ENCODE results near the gene KRTAP10-3.

DNA sequence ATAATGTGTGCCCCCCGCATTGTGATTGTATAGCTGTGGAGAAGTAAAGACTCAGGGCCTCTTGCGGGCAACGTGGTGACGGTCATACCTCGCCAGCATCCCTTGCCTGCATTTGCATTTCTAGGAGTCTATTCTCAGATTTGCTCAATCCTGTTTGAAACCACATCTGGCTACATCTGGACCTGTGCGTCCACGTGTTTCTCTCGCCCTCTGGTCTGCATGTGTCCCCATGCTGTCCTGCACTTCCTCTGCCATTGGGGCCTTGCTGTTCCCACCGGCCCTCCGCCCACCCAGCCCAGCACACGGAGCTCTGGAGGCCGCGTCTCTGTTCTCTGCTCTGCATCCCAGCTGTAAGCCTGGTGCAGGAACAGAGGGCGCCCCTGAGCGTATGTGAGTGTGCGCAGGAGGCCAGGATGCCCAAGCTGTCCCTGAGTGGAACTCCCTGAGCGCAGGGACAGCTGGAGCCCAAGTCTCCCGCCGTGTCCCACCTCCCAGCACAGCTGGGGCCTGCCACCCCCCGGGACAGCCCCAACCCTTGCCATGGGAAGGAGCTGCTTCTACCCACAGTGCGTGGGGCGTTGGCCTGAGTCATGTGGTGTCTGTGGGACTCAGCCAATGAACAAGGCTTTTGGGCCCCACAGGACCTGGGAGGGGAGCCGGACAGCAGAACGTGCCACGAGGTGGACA, 8.9 kb downstream of the KRTAP10-3 start:
- TF ChIP-seq EZH2 (IDR thresholded peaks at IDR 0.05), result no peak
- no peak for TF ChIP-seq POLR2A (IDR thresholded peaks at IDR 0.05; ENCODE audit: borderline replicate concordance, extremely low read depth, insufficient read depth, insufficient read length)
- TF ChIP-seq POLR2AphosphoS5 (IDR thresholded peaks at IDR 0.05; ENCODE audit: low read depth, low read length), result no peak
